Measurements from ENCODE around the gene CREB3L2. TPM values are rescaled to one million over a fixed set of nuclear protein-coding genes. Genes with fewer than 3 reads are reported as not detected.
"Not testable (repeated sequence)": the region's sequence is repeated elsewhere in the genome, so short reads cannot be mapped to it uniquely, and the experiment has no call there.

Gene CREB3L2
- total RNA-seq, 1 experiment from 2014 or later = 60.6 TPM

- H3K36me3 Mint-ChIP-seq = peaks cover 39% of the 10 kb centered on the region
- POLR2A ChIA-PET = interaction anchor here (0.5 kb wide), 1 partner anchor 1352 kb away, joined by 5 read pairs; no protein-coding TSS in a partner anchor
- peaks cover 46% of the 10 kb centered on the region for H3K9me3 Mint-ChIP-seq
- H3K27ac Mint-ChIP-seq = no peak overlapping the region
- DNase-seq (ENCODE audit: low spot score) = no peak
- no peak for ATAC-seq
- peaks cover 7% of the 10 kb centered on the region; the same call in 1 of the 2 replicates for H3K27me3 Mint-ChIP-seq (ENCODE audit: low read depth)
- H3K4me1 Mint-ChIP-seq = no peaks in the 10 kb centered on the region
- CTCF ChIA-PET = no interaction called here
- TF ChIP-seq USF1 (CRISPR knock-in tag; IDR thresholded peaks at IDR 0.05) = no peak
- TF ChIP-seq NFYB (CRISPR knock-in tag; conservative IDR thresholded peaks at IDR 0.05; ENCODE audit: low read depth) = no peak
- TF ChIP-seq PREB (CRISPR knock-in tag; IDR thresholded peaks at IDR 0.05; ENCODE audit: borderline replicate concordance) = no peak
- TF ChIP-seq SOX15 (CRISPR knock-in tag; IDR thresholded peaks at IDR 0.05) = no peak
- TF ChIP-seq NR1H2 (CRISPR knock-in tag; IDR thresholded peaks at IDR 0.05) = no peak
- TF ChIP-seq SMAD3 (CRISPR knock-in tag; IDR thresholded peaks at IDR 0.05; ENCODE audit: borderline replicate concordance) = no peak
- no peak for TF ChIP-seq ATF3 (CRISPR knock-in tag; conservative IDR thresholded peaks at IDR 0.05)
- no peak overlapping the region for H3K4me3 Mint-ChIP-seq
These were observed 169.5 kb downstream of the CREB3L2 start for GRCh38 chr7:137832382-137832781.

- POLR2A ChIA-PET = interaction anchor here (0.5 kb wide), 1 partner anchor 1353 kb away, joined by 5 read pairs; no protein-coding TSS in a partner anchor
- H3K4me1 Mint-ChIP-seq; H3K27me3 Mint-ChIP-seq (ENCODE audit: low read depth); DNase-seq (ENCODE audit: low spot score); H3K27ac Mint-ChIP-seq; CTCF ChIA-PET; H3K4me3 Mint-ChIP-seq; ATAC-seq: not testable (repeated sequence)
- H3K9me3 Mint-ChIP-seq = peaks cover 46% of the 10 kb centered on the region
- H3K36me3 Mint-ChIP-seq = peaks cover 39% of the 10 kb centered on the region
These were observed 170.3 kb downstream of the CREB3L2 start for GRCh38 chr7:137831555-137831954.

- no peak overlapping the region for H3K4me3 Mint-ChIP-seq
- H3K27ac Mint-ChIP-seq = no peak overlapping the region
- DNase-seq (ENCODE audit: low spot score) (no peak), ATAC-seq (no peak)
- TF ChIP-seq ZNF281 (CRISPR knock-in tag; IDR thresholded peaks at IDR 0.05) (no peak), RELA (CRISPR knock-in tag; IDR thresholded peaks at IDR 0.05; ENCODE audit: borderline replicate concordance) (no peak), FOXJ3 (CRISPR knock-in tag; IDR thresholded peaks at IDR 0.05; ENCODE audit: borderline replicate concordance) (no peak), ZNF138 (CRISPR knock-in tag; conservative IDR thresholded peaks at IDR 0.05) (no peak), ZNF425 (CRISPR knock-in tag; conservative IDR thresholded peaks at IDR 0.05) (no peak), USF2 (CRISPR knock-in tag; IDR thresholded peaks at IDR 0.05) (no peak), ZNF532 (CRISPR knock-in tag; IDR thresholded peaks at IDR 0.05; ENCODE audit: borderline replicate concordance) (no peak)
- H3K9me3 Mint-ChIP-seq = peaks cover 41% of the 10 kb centered on the region
- H3K36me3 Mint-ChIP-seq = peaks cover 37% of the 10 kb centered on the region
- CTCF ChIA-PET = no interaction called here
- H3K27me3 Mint-ChIP-seq (ENCODE audit: low read depth) = peaks cover 7% of the 10 kb centered on the region; the same call in 1 of the 2 replicates
- no peaks in the 10 kb centered on the region for H3K4me1 Mint-ChIP-seq
- POLR2A ChIA-PET = no interaction called here
These were observed 172.4 kb downstream of the CREB3L2 start for GRCh38 chr7:137829337-137829992.
